NCI-H446 treated with DMSO at 0.1 percent for 48 hours (cell line): Measurements from ENCODE around the gene CEACAM4.
A peak's percentile ranks its signal among the peaks of the same experiment; 100 is the strongest.

Experiments used
- DNase-seq: peaks from one replicate; lab custom pipeline; 2025; lab: John Stamatoyannopoulos, UW

The CEACAM4 gene

DNA sequence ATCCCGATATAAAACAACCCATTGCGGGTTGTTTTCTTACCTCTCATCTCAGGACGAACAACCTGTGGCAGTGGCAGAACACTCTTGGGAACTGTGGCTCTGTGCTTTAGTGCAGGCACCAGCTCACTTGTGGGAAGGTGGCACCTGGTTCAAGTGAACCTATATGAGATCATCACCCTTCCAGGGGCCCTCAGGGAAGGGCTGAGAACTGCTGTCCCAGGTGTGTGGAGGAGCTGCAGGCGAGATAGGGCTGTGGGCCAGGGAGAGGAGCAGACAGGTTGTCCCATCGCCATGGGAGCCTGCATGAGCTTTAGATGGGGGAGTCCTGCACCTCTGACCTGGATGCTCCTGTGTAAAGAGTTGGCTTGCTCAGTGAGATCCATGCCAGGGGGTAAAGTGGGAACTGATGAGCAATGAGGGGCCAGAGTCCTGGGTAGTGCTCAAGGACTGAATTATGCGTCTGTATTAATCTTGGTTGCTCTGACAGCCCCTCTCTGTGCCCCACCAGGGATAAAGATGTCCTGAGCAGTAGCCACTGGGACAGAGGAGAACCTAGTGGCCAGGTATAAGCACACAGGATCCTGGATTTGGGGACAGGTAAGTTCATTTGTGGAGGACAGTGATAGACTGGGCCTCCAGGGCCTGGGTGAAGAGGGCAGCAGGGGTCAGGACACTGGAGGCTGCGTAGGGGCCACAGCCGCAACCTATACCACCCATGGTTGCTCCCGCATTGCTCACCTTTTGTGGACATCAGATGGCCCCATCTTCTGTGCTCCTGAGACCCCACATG lies 8.7 kb downstream of the CEACAM4 start:
- no peak for DNase-seq

DNA sequence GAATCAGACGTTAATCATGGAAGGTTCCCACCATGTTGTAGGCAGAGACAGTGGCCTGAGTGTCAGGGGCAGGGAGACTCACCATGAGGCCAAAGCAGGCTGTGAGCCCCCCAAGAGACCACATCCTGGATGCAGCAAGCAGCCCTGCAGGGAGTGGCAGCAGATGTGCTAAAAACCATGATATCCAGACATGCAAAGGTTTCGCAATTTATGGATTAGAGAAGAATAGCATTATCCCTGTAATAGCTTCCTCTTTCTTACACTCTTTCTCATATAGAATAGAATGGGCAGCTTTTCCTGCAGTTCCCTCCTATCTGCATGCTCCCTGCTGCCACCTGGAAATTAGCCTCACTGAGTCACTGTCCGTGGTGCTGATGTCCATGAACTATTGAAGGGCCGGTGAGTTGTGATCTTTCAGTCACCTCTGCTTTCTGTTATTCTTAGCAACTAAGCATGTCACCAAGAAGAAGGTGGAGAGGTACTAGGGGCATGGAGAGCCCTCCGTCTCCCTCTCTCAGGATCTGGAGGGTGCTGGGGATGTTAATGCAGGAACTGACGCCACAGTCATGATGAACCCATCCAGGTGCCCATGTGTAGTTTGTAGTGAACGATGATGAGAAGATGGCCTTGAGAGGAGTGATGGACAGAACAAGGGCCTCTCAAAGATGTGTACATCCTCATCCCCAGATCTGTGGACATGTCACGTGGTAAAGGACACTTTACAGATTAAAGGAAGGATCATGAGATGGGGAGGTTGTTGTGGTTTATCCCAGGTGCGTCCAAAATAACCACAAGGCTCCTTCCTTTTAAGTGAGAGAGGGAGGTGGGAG lies 9.9 kb downstream of the CEACAM4 start:
- no peak for DNase-seq

DNA sequence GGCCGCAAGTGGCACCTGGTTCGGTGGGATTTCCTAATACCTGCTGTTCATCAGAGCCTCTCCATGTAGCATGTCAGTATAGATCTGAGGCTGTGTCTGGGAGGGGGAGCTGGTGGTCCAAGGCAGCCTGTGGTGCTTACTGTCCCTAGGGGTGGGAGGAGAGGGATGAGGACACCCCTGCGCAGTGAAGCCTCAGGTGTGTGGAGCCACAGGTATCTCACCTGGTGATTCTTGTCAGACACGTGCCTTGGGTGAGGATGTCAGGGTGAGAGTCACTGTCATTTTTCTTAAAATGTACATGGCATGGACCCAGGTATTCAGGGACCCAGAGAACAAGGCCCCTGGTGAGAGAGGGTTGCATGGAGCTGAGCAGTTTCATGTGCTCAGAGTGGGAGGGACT lies 11.7 kb downstream of the CEACAM4 start:
- DNase-seq, result no peak

DNA sequence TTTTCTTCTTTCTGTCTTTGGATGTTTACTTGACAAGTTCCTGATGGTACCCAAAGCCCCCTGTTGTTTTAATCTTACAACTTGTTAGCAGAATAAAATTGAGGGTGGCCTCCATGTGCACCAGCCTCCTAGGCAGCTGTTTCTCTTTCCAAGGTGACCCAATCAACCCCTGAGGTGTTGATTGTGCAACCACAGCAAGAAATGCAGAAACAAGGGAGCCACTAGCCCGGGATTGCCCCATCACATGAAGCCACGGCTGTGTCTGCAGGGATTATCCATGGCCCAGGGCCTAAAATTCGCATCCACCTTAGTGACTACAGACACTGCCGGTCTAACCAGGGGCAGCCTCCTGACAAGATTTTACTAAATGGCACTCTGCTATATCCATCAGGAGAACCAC lies 14.4 kb downstream of the CEACAM4 start:
- no peak for DNase-seq

DNA sequence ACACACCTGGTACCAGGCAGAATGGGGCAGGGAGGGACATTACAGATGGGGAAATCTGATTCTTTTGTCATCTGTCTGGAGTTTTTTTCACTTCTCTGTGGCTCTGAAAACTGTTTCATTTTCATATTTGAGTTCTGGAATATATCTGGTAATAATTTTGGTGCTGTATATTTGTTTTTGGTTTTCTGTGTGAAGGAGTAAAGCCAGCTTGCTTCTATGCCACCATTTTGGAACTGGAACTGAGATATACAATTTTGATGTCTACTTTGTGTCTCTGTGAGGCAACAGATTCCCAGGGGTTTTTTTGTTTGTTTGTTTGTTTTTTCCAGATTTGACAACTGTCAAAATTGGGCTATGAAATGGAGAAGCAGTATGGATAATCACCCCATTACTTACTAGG lies 16.1 kb downstream of the CEACAM4 start:
- DNase-seq, result no peak

DNA sequence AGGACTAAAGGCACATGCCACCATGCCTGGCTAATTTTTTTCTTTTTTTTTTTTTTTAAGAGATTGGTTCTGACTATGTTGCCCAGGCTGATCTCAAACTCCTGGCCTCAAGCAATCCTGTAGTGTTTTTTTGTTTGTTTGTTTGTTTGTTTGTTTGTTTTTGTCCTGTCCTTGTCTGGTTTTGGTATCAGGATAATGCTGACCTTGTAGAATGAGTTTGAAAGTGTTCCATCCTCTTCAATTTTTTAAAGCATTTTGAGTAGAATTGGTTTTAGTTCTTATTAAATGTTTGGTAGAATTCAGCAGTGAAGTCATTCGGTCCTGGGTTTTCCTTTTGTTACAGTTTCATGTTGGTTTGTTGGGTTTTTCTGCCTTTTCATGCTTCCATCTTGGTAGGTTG lies 19.2 kb downstream of the CEACAM4 start:
- no peak for DNase-seq

DNA sequence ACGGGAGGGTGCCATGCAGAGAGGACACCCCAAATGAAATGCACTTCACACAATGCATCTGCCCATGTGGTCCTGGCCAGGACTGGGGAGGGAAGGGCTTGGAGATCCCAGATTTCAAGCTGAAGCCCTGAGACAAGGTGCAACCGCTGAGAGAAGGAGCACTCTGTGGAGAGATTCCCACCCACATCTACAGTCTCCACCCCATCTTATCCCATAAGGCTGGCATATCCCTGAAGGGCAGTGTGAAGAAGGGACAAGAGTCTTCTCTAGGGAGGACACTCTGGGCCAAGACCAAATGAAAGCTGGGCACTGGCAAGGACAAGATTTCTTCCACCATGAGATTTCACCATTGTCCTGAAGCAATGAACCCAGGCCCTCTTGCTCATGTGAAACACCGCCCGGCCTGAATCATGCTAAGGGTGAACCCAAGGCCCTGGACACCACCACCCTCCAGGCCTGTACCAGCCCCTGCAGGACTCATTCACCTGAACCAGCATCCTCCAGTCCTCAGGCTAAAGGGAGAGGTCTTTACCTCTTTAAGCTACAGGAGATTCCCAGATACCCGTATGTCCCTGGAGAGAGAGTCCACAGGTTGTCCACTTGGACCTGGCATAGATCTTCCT lies 20.5 kb downstream of the CEACAM4 start:
- no peak for DNase-seq

DNA sequence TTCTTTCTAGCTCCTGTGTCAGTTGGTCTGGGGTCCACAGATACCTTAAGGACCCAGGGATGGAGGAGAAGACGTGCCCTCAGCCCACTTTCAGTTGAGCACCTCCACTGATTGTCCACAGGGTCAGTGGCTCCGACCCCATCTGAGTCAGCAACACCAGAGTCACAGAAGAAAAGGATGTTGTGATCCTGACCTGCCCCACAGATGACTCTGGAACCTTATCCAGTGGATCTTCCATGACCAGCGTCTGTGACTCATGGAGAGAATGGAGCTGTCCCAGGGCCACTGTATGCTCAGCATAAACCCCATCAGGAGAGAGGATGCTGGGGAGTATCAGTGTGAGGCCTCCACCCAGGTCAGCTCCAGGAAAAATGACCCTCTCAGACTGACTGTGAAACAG lies 22.0 kb downstream of the CEACAM4 start:
- DNase-seq, result no peak

DNA sequence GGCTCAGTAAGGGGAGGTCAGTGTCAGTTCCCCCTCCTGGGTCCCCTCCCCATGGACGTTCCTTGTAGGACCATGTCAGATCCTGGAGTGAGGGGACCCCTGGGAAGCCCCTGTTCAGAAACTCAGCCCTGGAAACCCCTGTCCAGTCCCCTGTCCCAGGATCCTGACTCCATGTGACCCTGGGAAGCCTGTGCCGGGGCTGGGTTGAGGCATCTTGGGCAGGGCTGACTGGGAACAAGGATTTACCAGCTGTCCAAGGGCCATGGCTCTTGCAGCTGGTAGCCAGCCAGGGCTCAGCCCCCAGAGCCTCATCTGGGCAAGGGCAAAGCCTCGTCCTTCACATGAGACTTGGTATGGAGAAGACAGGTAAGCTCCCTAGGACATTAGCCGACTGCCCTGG lies 25.1 kb downstream of the CEACAM4 start:
- DNase-seq, result no peak

DNA sequence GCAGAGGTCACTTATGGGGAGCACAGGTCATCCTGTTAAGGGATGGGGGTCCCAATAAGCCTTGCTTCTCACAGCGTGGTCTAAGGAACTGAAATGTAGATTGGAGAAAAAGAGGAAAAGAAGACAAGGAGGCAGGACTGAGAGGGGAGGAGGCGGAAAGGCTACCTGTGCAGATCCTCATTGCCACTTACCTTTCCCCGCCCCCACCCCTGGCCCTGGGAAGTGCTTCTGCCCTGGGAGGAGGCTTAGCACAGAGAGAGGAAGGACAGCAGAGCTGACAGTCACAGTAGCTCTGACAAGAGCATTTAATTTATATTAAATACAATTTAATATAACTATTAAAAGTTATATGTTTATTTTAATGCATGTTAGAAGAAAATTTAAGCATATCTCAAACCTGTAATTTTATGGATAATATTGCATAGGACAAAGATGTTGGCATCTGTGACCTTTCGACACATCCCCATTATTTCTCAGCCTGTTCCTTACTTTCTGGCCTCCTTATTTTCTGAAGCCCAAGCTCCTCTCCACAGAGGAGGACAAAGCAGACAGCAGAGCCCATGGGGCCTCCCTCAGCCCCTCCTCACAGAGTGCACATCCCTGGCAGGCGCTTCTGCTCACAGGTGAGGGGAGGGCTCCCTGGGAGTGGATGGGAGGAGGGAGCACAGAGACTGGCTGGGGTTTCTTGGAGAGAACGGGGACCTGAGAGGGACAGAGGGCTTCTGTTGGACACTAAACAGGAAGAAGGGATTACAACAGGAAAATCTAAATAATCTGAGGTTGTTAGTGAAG lies 27.5 kb downstream of the CEACAM4 start:
- DNase-seq, result no peak

DNA sequence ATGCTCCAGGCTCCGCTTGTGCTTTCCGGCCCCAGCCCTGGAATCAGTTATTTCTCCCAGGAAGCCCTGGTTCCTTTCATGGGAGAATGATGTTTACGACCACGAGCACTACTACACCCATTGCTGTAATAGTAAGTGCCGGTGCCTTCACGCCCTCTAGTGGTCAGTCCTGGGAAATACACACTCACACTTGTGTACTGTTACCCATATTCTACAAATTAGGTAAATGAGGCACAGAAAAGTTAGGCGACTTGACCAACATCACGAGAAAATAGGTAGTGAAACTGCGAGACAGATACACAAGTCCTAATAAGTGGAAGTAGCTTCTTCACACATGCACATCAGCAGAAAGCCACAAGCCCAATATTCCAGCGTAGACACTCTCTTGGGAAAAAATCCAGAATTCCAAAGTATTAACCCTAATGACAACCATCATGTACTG lies 29.3 kb downstream of the CEACAM4 start:
- peak; percentile 55 for DNase-seq

DNA sequence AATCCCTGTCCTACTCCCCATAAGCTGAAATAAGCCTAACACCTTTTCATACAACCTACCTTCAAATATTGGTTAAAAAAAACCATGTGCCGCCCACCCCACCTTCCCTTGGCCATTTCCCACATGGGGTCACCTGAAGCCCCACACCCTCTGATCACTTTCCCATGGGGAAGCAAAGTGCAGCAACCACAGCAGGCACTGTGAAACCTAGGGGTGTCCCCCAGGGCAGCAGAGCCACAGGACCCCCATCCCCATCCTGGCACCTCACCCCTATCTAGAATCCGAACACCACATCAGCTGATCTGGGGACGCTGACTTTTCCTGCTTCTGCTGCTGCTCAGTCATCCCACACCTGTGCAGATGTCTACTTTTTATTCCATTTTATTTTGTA lies 31.0 kb downstream of the CEACAM4 start:
- DNase-seq, result no peak

DNA sequence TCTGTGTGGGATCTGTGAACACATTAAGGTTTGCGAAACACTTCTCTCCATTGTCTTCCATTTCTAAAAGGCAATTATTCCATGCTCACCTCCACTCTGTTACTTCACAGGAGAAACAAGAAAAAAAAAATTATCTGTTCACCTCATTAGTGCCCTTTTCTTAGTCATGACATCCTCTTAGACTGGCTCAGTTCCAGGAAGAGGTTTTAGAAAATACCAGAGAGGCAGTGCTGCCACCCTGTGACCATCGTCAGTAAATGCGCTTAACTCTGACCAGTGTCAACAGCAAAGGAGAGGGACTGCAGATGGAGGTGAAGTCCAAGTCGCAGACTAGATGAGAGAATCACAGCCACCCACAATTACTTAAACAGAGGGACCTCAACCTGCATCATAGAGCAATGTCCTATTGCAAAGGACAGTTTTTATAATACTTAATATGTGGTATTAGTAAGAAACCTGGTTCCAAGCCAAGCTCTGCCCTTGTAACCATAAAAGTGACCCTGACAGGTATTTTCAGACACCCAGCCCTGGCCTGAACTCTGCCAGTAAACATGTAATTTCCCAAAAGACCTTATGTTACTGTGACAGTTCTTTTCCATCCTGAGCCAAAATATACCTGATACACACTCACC lies 31.5 kb downstream of the CEACAM4 start:
- DNase-seq, result peak; percentile 51

DNA sequence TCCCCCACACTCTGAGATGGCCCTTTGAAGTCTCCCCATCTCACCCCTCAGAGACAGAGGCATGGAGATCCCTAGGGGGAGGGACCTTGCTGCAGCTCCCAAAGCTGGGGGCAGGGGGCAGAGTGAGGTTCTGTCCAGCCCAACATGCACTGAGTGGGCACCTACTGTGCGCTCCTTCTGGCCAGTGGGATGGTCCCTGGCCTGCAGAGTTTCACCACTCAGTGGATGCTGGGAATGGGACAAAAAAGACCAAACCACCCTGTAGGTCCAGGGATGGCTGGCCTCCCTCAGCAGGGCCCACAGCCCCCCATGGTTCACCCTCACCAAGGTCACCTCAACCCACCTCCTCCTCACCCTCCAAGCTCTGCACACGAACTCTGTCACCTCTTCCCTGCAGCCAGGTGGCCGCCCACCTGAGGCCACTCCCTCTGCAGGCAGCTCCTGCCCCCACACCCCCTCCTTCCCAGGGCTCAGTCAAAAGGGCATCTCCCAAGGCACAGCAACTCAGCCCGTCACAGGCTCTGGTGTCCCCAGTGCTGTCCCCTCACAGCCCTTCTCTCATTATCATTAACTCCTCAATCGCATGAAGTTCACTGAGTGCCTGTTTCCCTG lies 34.8 kb downstream of the CEACAM4 start:
- no peak for DNase-seq

DNA sequence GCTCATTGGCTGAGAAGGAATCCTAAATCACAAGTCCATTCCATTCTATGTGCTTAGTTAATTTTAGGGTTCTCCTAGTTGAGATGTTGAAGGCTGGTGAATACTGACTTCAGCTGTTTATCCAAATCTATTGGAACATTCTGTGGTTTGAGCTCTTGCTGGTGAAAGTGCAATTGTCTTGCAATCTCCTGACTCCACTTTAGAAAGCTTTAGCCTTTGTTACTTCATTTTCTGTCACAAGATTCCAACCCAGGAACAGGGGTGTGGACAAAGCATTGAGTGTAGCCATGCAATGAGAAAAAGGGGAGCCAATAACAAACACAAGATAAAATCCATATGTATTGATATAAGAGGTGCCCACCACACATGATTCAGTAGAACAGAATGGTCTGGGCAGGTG lies 35.9 kb downstream of the CEACAM4 start:
- DNase-seq, result no peak

DNA sequence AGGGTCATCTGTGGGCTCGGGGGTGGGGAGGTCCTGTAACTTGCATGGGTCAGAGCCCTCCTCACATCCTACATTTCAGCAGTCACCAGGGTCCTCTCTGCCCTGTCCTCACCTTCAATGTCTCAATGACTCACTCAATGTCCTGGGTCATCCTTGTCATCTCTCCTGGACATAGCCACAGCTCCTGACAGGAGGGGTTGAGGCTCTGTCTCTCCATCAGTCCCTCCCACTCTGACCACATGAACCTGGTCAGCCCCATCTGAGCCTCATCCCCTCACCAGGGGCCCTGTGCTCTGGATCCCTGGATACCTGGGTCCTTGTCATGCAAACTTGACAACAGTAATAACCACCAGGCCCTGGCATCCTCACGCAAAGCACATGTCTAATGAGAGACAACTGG lies 37.5 kb downstream of the CEACAM4 start:
- DNase-seq, result no peak

DNA sequence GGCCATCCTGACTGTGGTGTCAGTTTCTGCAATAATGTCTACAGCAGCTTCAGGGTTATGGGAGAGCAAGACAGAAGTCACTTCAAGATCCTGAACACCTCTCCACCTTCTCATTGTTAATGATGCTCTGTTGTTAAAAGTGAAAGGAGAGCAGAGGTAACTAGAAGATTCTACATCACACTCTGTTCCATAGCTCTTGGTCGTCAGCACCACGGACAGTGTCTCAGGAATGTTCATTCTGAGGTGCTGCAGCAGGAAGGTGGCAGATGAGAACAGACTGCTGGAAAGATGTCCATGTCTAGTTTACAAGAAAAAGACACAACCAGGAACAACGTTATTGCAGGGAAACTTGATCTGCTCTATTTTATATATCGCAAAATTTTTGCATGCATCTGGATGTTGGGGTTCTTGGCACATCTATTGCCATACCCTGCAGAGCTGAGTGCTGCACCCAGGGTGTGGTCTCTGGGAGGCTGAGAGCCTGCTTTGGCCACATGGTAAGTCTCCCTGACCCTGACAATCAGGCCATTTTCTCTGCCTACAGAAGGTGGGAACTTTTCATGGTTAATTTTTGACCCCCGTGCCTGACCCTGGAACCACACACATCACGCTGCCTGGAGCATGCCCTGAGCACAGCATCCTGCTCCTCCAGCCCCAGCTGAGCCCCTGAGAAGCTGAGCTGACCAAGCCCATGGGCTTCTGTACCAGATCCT lies 38.2 kb downstream of the CEACAM4 start:
- no peak for DNase-seq

DNA sequence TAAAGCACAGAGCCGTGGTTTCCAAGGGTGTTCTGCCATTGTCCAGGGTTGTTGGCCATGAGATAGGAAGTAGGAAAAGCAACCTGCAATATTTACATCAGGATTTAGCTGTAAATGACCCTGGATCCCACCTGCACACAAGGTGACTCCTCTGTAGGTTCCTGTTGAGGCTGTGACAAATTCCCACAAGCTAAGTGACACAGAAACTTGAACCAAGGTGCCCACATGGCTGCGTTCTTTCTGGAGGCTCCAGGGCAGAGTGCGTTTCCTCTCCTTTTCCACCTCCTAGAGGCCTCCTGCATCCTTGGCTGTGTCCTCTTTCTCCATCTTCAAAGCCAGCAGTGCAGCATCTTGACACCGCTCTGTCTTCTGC lies 39.0 kb downstream of the CEACAM4 start:
- DNase-seq, result no peak

DNA sequence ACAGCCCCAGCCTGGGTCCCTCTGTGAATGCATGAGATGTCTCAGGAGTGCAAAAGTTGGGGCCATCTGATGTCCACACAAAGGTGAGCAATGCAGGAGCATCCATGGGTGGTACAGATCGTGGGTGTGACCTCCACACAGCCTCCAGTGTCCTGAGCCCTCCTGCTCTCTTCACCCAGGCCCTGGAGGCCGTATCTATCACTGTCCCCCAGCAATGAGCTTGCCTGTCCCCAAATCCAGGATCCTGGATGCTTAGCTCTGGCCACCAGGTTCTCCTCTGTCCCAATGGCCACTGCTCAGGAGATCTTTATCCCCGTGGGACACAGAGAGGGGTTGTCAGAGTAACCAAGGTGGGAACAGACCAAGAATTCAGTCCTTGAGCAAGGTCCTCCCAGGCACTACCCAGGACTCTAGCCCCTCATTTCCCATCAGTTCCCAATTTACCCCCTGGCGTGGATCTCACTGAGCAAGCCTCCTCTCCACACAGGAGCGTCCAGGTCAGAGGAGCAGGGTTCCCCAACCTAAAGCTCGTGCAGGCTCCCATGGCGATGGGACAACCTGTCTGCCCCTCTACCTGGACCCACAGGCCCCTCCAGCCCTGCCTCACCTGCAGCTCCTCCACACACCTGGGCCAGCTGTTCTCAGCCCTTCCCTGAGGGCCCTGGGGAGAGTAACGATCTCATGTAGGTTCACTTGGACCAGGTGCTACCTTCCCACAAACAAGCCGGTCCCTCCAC lies 39.6 kb downstream of the CEACAM4 start:
- DNase-seq, result no peak

DNA sequence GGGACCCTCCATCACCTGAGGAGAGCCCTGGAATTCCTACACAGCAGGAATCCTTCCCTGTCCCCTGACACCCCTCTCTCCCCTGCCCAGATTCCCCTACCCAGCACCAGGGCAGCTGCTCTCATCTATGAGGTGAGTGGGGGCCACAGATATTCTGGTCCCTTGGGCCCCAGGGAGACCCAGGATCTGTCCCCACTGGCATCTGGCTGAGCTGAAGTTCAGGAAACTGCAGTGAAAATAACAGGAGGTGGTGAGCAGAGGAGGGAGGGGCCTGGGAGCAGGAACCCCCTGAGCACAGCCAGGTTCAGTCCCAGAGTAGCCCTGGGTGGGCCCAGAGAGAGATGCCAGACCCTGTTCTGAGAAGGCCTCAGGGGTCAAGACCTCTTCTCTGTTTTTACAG lies 40.8 kb downstream of the CEACAM4 start:
- no peak for DNase-seq
